Heart left ventricle (tissue), 16 donors: ENCODE data around the gene AHSA1. TPM values are rescaled to one million over a fixed set of nuclear protein-coding genes. Genes with fewer than 3 reads are reported as not detected.

Source experiments
- ATAC-seq, 4 donors: fragments of 200-7000 bp; cut with Tn5 transposase; one replicate each; pipeline ENCODE4 v1.9.1; 2020 to 2022; ENCODE audit warnings: moderate library complexity in 4 of 4, mild to moderate bottlenecking in 3 of 4, moderate number of reproducible peaks in 1 of 4
- DNase-seq, 5 donors: peaks; one replicate each; pipeline ENCODE4 v3.0.0-alpha.2; 2020
- H3K27ac ChIP-seq, 12 donors: fragments of 200-600 bp; sonication (generic) in 4 of 12; one replicate each; pipeline versions ENCODE4 v1.5.0 to v1.8.0; 2016 to 2022; ENCODE audit warnings: mild to moderate bottlenecking in 2 of 12
- H3K27me3 ChIP-seq, 9 donors: fragments of 200-600 bp; sonication (generic) in 2 of 9; one replicate each; pipeline versions ENCODE4 v1.5.1 to v1.8.0; 2016 to 2022; ENCODE audit warnings: mild to moderate bottlenecking in 3 of 9
- H3K36me3 ChIP-seq, 9 donors: fragments of 200-600 bp; sonication (generic) in 2 of 9; one replicate each; pipeline versions ENCODE4 v1.5.0 to v1.8.0; 2018 to 2022; ENCODE audit warnings: mild to moderate bottlenecking in 2 of 9
- H3K4me1 ChIP-seq, 12 donors: fragments of 200-600 bp; sonication (generic) in 4 of 12; one replicate each; pipeline versions ENCODE4 v1.5.0 to v1.8.0; 2016 to 2022; ENCODE audit warnings: mild to moderate bottlenecking in 3 of 12
- H3K4me3 ChIP-seq, 12 donors: fragments of 200-600 bp; sonication (generic) in 4 of 12; one replicate each; pipeline versions ENCODE4 v1.5.0 to v1.8.0; 2017 to 2022; ENCODE audit warnings: mild to moderate bottlenecking in 9 of 12, moderate library complexity in 4 of 12
- H3K9me3 ChIP-seq, 12 donors: fragments of 200-600 bp; sonication (generic) in 4 of 12; one replicate each; pipeline versions ENCODE4 v1.5.0 to v1.8.0; 2016 to 2022; ENCODE audit warnings: mild to moderate bottlenecking in 1 of 12
- CTCF ChIP-seq, 12 donors: fragments of 200-600 bp; sonication (generic) in 4 of 12; IDR thresholded peaks; one replicate each; pipeline versions ENCODE4 v1.5.0 to v1.8.0; 2018 to 2022; ENCODE audit warnings: antibody characterized with exemption in 12 of 12, mild to moderate bottlenecking in 5 of 12
- POLR2A ChIP-seq, 2 donors: fragments of 450-650 bp; IDR thresholded peaks; one replicate each; pipeline ENCODE4 v1.6.1; 2017; ENCODE audit warnings: antibody characterized with exemption in 2 of 2, mild to moderate bottlenecking in 2 of 2, moderate library complexity in 2 of 2
- WGBS, 4 donors: extraction: QIAGEN DNeasy Blood & Tissue Kit in 2 of 4; methylation state at CpG; one replicate each; pipeline versions ENCODE4 v1.1.5 to v1.1.7; 2013 to 2018; 5-methylcytosine and 5-hydroxymethylcytosine counted together
- intact Hi-C, 10 donors: fragments of 100-400 bp; cut with DNase I; formaldehyde crosslinking; loops; one replicate each; pipeline versions ENCODE4 v1.11.1 to v1.14.2; 2022
- polyA plus RNA-seq, 2 donors: library from polyadenylated mRNA; stranded (reverse); fragments of 200-250 nt; gene quantifications; one replicate each; pipeline ENCODE4 v1.2.3, GENCODE V29; 2013
- total RNA-seq, 9 donors: library from RNA; depleted of rRNA in 2 of 9; stranded (reverse); fragments of >200 nt in 2 of 9; fragmentation: NEBNext Ultra II Directional in 3 of 9; extraction: Animal tissue kit (Norgen Biotek cat#: 25700) in 3 of 9; gene quantifications; one replicate each; pipeline versions ENCODE4 v1.1.0 to v1.2.4, GENCODE V29; 2016 to 2023
- donor health status: ischemic (EF 13 %, LVEDD 7.1; RV severe dilation, severe dysfunction).
- donor health status: healthy with polysubstance abuse.
- donor health status: DM: no; HTN: yes; CAD: no.
- donor health status: DM: no; HTN: no; CAD: no.
- donor health status: ischemic (EF 25% LVEDD 6.9; RV normal size, moderate dysfunction).
- donor health status: ischemic (EF 25% LVEDD 5.7; RV mildly dilated, moderate dysfunction).
- donor health status: healthy.
- donor health status: DM: yes; HTN: yes; CAD: no.
- donor health status: ischemic (EF 35%, LVEDD 5.7; RV mildly dilated, moderate dysfunction).
- donor health status: nonischemic (EF 11% LVEDD 7.7; RV severe dilation, severe dysfunction).
- donor health status: DM: yes; HTN: yes; CAD: no.
- donor health status: PGD.
- donor health status: ischemic (EF 29% LVEDD 5.4; RV normal size, mild dysfunction).
- donor health status: nonischemic (EF 23%, LVEDD 6.1; RV moderate dilation, normal function).

AHSA1 gene
- total and polyA plus RNA-seq, 11 donors: 112 to 256 (median 152) TPM

GRCh38 chr14:77498120-77498979, 40.5 kb downstream of the AHSA1 start, which contains the start of gene ISM2:
ISM2 (minus strand) TSS chr14:77498816; CDS start chr14:77498793, 23 bp downstream.
- no peaks in the 10 kb centered on the region for H3K36me3 ChIP-seq
- H3K4me1 ChIP-seq: peaks cover 5 to 18% (median 8%) of the 10 kb centered on the region in 12 donors
- H3K9me3 ChIP-seq: peaks cover 0 to 6% (median 0%) of the 10 kb centered on the region in 12 donors
- ATAC-seq: peak in 3 of 4 donors; percentile 24 to 72 (median 67)
- no peak within 1 kb of the TSS for H3K27ac ChIP-seq
- intact Hi-C loops: no loop called here
- H3K27me3 ChIP-seq: peaks cover 7 to 33% (median 21%) of the 10 kb centered on the region in 9 donors
- peak in 2 of 5 donors; percentile 30 to 66 for DNase-seq
- peak within 1 kb of the TSS; percentile 29 to 60 (median 50) for H3K4me3 ChIP-seq
- TF ChIP-seq CTCF (IDR thresholded peaks at IDR 0.05) (no peak), POLR2A (IDR thresholded peaks at IDR 0.05) (no peak)
- WGBS, 4 donors: 1 to 7% (median 3%) methylated on average over 28 to 104 of the region's 104 CpGs

GRCh38 chr14:77498984-77499527, 41.2 kb downstream of the AHSA1 start:
- H3K36me3 ChIP-seq: no peaks in the 10 kb centered on the region
- peaks cover 5 to 18% (median 8%) of the 10 kb centered on the region in 12 donors for H3K4me1 ChIP-seq
- 3 to 29% (median 5%) methylated on average over 7 to 53 of the region's 53 CpGs for WGBS, 4 donors
- H3K4me3 ChIP-seq: peak overlapping the region; percentile 29 to 60 (median 50)
- ATAC-seq (peak in 1 of 4 donors; percentile 18), DNase-seq (no peak)
- intact Hi-C loops: no loop called here
- H3K9me3 ChIP-seq: peaks cover 0 to 11% (median 0%) of the 10 kb centered on the region in 12 donors
- no peak overlapping the region for H3K27ac ChIP-seq
- no peak for TF ChIP-seq CTCF (IDR thresholded peaks at IDR 0.05)
- H3K27me3 ChIP-seq: peaks cover 7 to 33% (median 21%) of the 10 kb centered on the region in 9 donors

GRCh38 chr14:77502109-77502782, 44.4 kb downstream of the AHSA1 start:
- no peak for DNase-seq
- Histone ChIP-seq H3K27ac (no peak overlapping the region), H3K27me3 (peaks cover 7 to 28% (median 21%) of the 10 kb centered on the region in 9 donors), H3K36me3 (peaks cover 0 to 7% (median 0%) of the 10 kb centered on the region in 9 donors), H3K9me3 (peaks cover 0 to 13% (median 0%) of the 10 kb centered on the region in 12 donors), H3K4me3 (no peak overlapping the region), H3K4me1 (peaks cover 5 to 18% (median 8%) of the 10 kb centered on the region in 12 donors)
- TF ChIP-seq POLR2A (IDR thresholded peaks at IDR 0.05): no peak
- TF ChIP-seq CTCF (IDR thresholded peaks at IDR 0.05): no peak
- intact Hi-C loops: no loop called here
- WGBS, 4 donors: 78 to 85% (median 80%) methylated on average over 11 of the region's 11 CpGs
- ATAC-seq: no peak
